HEK293T (cell line): ENCODE measurements around the gene MED27.

Source experiments
- ELF4 ChIP-seq: fragments of 450-650 bp; IDR thresholded peaks from 2 replicates; pipeline ENCODE4 v1.6.1; 2017; ENCODE audit warnings: antibody characterized with exemption
- FOXA1 ChIP-seq: fragments of 450-650 bp; IDR thresholded peaks from 2 replicates; pipeline ENCODE4 v1.6.1; 2016; ENCODE audit warnings: mild to moderate bottlenecking
- FOXK2 ChIP-seq: fragments of 450-650 bp; IDR thresholded peaks from 2 replicates; pipeline ENCODE4 v1.6.1; 2016; ENCODE audit warnings: mild to moderate bottlenecking
- FOXM1 ChIP-seq: fragments of 450-650 bp; IDR thresholded peaks from 2 replicates; pipeline ENCODE4 v1.6.1; 2017; ENCODE audit warnings: mild to moderate bottlenecking, borderline replicate concordance
- HDGF ChIP-seq: fragments of 450-650 bp; IDR thresholded peaks from 2 replicates; pipeline ENCODE4 v1.6.1; 2017; ENCODE audit warnings: antibody characterized with exemption, borderline replicate concordance
- LEF1 ChIP-seq: fragments of 450-650 bp; IDR thresholded peaks from 2 replicates; pipeline ENCODE4 v1.6.1; 2017; ENCODE audit warnings: mild to moderate bottlenecking, borderline replicate concordance
- NFRKB ChIP-seq: fragments of 450-650 bp; IDR thresholded peaks from 2 replicates; pipeline ENCODE4 v1.6.1; 2016; ENCODE audit warnings: mild to moderate bottlenecking, moderate library complexity
- SP1 ChIP-seq: fragments of 450-650 bp; IDR thresholded peaks from 2 replicates; pipeline ENCODE4 v1.6.1; 2017
- SUZ12 ChIP-seq: fragments of 450-650 bp; IDR thresholded peaks from 2 replicates; pipeline ENCODE4 v1.6.1; 2016; ENCODE audit warnings: mild to moderate bottlenecking
- TARDBP ChIP-seq: fragments of 450-650 bp; IDR thresholded peaks from 2 replicates; pipeline ENCODE4 v1.6.1; 2016
- TF ChIP-seq, protein P1 (sequence below): fragments of 450-650 bp; IDR thresholded peaks from 2 replicates; pipeline ENCODE4 v1.6.1; 2016

- TF ChIP-seq, protein P1, sequence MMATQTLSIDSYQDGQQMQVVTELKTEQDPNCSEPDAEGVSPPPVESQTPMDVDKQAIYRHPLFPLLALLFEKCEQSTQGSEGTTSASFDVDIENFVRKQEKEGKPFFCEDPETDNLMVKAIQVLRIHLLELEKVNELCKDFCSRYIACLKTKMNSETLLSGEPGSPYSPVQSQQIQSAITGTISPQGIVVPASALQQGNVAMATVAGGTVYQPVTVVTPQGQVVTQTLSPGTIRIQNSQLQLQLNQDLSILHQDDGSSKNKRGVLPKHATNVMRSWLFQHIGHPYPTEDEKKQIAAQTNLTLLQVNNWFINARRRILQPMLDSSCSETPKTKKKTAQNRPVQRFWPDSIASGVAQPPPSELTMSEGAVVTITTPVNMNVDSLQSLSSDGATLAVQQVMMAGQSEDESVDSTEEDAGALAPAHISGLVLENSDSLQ = no peak
- TF ChIP-seq FOXA1 (no peak), TARDBP (no peak), FOXK2 (no peak), SUZ12 (no peak), ELF4 (no peak), LEF1 (no peak), SP1 (no peak), NFRKB (no peak), HDGF (no peak), FOXM1 (no peak)
Measured at GRCh38 chr9:131817627-131818026, 262.0 kb downstream of the MED27 start.
